MV-4-11 (cell line): Measurements from ENCODE around the gene EEF2K.

Experiments used
- DNase-seq: peaks from one replicate; lab custom pipeline; 2025; lab: John Stamatoyannopoulos, UW

Gene EEF2K

GRCh38 chr16:22336581-22336980 lies 130.5 kb downstream of the EEF2K start:
- DNase-seq = no peak

- no peak for DNase-seq
These were observed 131.0 kb downstream of the EEF2K start for GRCh38 chr16:22337045-22337444.

DNA sequence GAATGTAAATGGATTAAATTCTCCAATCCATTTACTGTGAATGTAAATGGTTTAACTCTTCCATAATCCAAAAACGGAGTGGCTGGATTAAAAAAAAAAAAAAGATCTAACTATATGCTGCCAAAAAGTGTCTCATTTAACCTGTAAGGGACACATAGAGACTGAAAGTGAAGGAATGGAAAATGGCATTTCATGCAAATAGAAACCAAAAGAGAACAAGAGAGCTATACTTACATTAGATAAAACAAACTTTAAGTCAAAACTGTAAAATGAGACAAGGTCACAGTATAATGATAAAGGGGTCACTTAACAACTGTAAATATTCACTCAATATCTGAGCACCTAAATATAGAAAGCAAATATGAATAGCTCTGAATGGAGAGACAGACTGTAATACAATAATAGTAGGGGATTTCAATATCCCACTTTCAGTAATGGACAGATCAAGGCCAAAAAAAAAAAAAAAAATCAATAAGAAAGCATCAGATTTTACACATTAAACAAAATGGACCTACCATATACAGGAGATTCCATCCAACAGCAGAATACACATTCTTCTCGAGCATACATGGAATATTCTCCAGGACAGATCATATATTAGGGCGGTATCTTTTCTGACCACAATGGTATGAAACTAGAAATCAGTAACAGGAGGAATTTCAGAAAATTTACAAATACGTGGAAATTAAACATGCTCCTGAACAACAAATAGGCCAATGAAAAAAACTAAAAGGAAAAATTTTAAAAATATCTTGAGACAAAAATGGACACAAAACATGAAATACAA lies 132.0 kb downstream of the EEF2K start:
- no peak for DNase-seq
